Measurements from ENCODE around the gene YBEY.

GRCh38 chr21:46295996-46296752 lies 10.0 kb downstream of the YBEY start:
- TF ChIP-seq POLR2A (IDR thresholded peaks at IDR 0.05) (peak in 1 of 2 donors; percentile 21), CTCF (IDR thresholded peaks at IDR 0.05) (no peak)
